ENCODE measurements around the gene COL6A3. TPM values are rescaled to one million over a fixed set of nuclear protein-coding genes. Genes with fewer than 3 reads are reported as not detected.

Gene COL6A3
- total RNA-seq, 6 experiments from 2014 or later = 409 to 759 (median 458) TPM

- H3K27ac Mint-ChIP-seq = peak overlapping the region; percentile 52
- DNase-seq = no peak
- peaks cover 90% of the 10 kb centered on the region for H3K4me1 Mint-ChIP-seq (ENCODE audit: low read depth)
Measured at GRCh38 chr2:237300739-237301138, 113.2 kb downstream of the COL6A3 start.

GRCh38 chr2:237299906-237300305 is 114.1 kb downstream of the COL6A3 start:
- Mint-ChIP-seq H3K27me3 (ENCODE audit: insufficient read depth) (no peaks in the 10 kb centered on the region; the same call in 1 of the 2 replicates), H3K9me3 (peaks cover 24% of the 10 kb centered on the region), H3K4me1 (ENCODE audit: low read depth) (peaks cover 90% of the 10 kb centered on the region), H3K27ac (peak overlapping the region; percentile 92), H3K36me3 (ENCODE audit: low read depth) (peaks cover 19% of the 10 kb centered on the region), H3K4me3 (no peak overlapping the region)
- TF ChIP-seq CTCF (IDR thresholded peaks at IDR 0.05) = no peak
- peak; percentile 95 for DNase-seq

More at GRCh38 chr2:237300739-237301138, 113.2 kb downstream of the COL6A3 start:
- Mint-ChIP-seq H3K27me3 (ENCODE audit: insufficient read depth) (no peaks in the 10 kb centered on the region; the same call in 1 of the 2 replicates), H3K36me3 (ENCODE audit: low read depth) (peaks cover 19% of the 10 kb centered on the region), H3K4me3 (peak overlapping the region; percentile 9; the same call in 1 of the 2 replicates), H3K9me3 (peaks cover 24% of the 10 kb centered on the region)
- TF ChIP-seq CTCF (IDR thresholded peaks at IDR 0.05) = no peak

GRCh38 chr2:237298151-237299118 is 115.5 kb downstream of the COL6A3 start:
- Mint-ChIP-seq H3K9me3 (peaks cover 11% of the 10 kb centered on the region), H3K4me3 (no peak overlapping the region), H3K36me3 (ENCODE audit: low read depth) (peaks cover 9% of the 10 kb centered on the region), H3K27ac (peak overlapping the region; percentile 59), H3K27me3 (ENCODE audit: insufficient read depth) (no peaks in the 10 kb centered on the region; the same call in 1 of the 2 replicates), H3K4me1 (ENCODE audit: low read depth) (peaks cover 93% of the 10 kb centered on the region)
- DNase-seq = peak; percentile 65
- TF ChIP-seq CTCF (IDR thresholded peaks at IDR 0.05) = no peak

- Mint-ChIP-seq H3K36me3 (ENCODE audit: low read depth) (peaks cover 4% of the 10 kb centered on the region), H3K9me3 (peaks cover 6% of the 10 kb centered on the region), H3K27me3 (ENCODE audit: insufficient read depth) (no peaks in the 10 kb centered on the region; the same call in 1 of the 2 replicates), H3K4me1 (ENCODE audit: low read depth) (peaks cover 91% of the 10 kb centered on the region), H3K27ac (peak overlapping the region; percentile 88), H3K4me3 (no peak overlapping the region; the same call in 1 of the 2 replicates)
- no peak for DNase-seq
- no peak for TF ChIP-seq CTCF (IDR thresholded peaks at IDR 0.05)
Measured at GRCh38 chr2:237297421-237298150, 116.4 kb downstream of the COL6A3 start.

GRCh38 chr2:237296756-237297155 is 117.2 kb downstream of the COL6A3 start:
- no peak for TF ChIP-seq CTCF (IDR thresholded peaks at IDR 0.05)
- no peaks in the 10 kb centered on the region; the same call in 1 of the 2 replicates for H3K9me3 Mint-ChIP-seq
- H3K27ac Mint-ChIP-seq = peak overlapping the region; percentile 88
- no peak overlapping the region; the same call in 1 of the 2 replicates for H3K4me3 Mint-ChIP-seq
- peak; percentile 66 for DNase-seq
- H3K27me3 Mint-ChIP-seq (ENCODE audit: insufficient read depth) = no peaks in the 10 kb centered on the region; the same call in 1 of the 2 replicates
- peaks cover 92% of the 10 kb centered on the region for H3K4me1 Mint-ChIP-seq (ENCODE audit: low read depth)
- 0 out of 2 replicates have a peak, but pooled peaks cover under 1% of the 10 kb centered on the region for H3K36me3 Mint-ChIP-seq (ENCODE audit: low read depth)

Measured in HFFc6 (cell line).